GM18498 (cell line): ENCODE data around the gene ICE1.
A peak's percentile ranks its signal among the peaks of the same experiment; 100 is the strongest.
"Not testable (repeated sequence)": the region's sequence is repeated elsewhere in the genome, so short reads cannot be mapped to it uniquely, and the experiment has no call there.

ENCODE experiments used
- ATAC-seq: cut with Tn5 transposase; IDR thresholded peaks from one replicate; pipeline ENCODE4 v1.9.1; 2021; ENCODE audit warnings: mild to moderate bottlenecking, moderate library complexity; ENCODE audit not compliant: unreplicated experiment

ICE1 gene, protein sequence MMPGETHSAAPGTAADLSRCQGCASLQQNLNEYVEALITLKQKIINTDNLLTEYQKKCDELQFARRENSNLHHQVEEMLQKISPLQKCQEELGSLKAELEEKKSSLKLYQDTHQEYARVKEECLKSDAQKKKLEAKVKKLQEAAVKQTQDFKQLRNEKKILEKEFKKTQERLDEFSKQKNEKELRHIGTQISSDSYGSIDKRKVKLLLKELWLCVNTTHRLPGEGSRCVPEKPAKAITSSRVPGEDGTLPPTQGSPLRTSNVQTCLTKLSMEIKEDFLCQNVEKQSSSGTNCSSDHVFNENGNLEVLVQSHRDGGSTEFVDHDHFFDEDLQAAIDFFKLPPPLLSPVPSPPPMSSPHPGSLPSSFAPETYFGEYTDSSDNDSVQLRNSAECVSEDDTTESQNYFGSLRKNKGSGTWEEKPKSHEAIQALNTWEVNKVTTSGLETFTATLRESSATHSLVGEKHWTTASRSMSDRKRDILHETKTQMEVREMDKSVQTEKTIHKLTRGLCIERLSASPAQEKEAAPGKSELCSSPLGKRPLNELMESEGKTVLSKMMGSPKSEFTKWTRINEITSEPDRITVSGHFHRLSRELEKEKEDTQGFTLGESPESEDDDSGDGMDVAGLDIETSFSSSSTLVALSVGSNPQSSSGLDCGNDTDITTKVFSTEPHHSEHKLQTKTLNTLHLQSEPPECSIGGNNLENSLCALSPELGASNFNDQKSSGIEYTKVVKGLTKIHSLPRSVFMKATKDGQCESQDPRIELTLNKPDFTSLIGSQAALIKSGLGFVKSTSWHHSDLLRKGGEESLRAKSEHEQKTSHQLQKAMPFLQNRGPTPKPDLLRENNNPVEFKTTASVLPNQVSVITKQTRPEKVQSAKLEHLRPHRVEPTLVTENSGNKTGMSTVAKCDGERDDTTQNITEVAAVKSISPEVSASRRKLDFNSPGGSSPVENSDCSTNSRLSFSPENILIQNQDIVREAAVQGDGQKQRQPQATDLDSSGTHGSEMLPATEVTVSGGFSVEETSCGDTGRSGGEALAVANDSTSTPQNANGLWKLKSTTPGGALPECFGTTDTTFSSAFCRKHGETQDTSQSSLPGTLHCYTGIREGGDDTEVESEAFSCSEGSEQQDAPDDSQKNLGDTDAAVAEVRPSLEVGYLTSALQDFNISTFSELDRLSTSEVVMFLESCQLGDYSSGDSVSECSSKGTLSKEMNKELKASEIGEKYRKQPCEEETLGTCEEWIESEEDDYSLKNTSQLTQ (N-terminal part only)

DNA sequence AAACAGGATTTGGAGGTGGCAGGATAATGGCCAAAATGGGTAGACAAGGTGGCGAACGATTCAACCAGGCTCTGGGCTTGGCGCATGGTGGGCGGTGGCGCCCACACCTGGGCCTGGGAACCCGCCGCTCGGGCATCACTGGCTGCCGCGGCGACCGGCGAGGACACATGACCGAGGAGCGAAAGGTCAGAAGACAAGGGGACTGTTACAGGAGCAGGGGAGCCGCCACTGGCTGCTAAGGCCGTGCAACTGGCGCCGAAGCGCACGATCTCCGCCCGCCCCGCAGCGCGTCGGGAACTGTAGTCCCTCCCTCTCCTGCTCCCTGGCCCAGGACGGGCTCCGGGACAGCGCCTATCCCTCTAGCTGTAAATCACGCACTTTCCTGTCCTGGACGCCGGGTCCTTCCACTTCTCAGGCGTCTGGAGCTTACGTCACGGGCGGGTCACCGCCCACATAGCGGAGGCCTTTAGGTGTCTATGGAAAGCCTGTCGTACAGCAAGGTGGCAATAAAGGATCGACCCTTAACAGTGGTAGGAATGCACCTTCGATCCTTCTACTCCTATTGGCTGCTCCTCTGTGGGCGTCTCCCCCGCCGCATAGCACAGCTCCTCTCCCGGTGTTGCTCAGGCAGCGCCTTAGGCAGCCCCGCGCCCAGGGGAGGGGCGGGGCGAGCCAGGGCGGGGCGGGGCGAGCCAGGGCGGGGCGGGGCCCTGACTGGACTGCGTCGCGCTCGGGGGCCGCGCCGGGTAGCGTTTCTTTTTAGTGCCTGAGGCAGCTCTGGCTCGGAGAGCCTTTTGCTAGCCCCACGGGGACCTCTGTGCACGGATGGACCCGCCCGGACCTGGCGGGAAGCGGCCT lies at the start of gene ICE1:
Gene ICE1 (plus strand): TSS at position 717 of the 858 bp plus-strand sequence. CDS start 239 bp downstream, outside the sequence.
- peak; percentile 77 for ATAC-seq

GRCh38 chr5:5372930-5373329 lies 49.5 kb upstream of the ICE1 start:
- no peak for ATAC-seq

- no peak for ATAC-seq
These were observed 49.0 kb upstream of the ICE1 start for GRCh38 chr5:5373351-5373989.

DNA sequence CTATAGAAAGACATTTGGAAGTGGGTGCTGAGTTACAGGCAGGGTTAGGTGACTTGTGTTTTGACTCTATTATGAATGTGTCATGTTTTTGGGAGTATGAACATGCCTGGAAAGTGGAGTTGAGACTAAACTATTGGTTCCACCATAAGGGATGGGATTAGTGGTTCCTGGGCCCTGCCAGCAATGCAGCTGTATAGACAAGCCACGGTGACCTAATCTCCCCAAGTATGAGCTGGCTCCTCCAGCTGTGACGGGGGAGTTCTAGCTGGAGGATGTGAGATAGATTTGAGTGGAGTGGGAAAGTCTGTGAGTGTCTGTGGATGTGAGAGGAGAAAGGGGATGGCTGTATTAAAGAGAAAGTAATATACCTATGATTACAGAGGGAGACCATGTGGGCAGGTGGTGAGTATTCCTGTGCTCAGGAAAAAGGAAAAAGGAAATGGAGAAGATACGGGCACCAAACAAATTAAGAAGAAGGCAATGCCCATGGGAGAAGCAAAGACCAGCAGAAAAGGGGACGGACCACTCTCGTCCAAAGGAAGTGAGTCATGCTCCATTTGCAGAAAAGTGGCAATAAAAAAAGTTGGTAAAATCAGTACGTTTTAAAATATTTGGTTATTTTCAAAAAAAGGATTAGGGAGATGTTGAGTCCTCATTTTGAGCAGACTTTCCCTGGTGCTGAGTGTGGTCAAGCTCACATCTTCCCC lies 48.3 kb upstream of the ICE1 start:
- ATAC-seq = no peak

GRCh38 chr5:5377780-5378179 lies 44.7 kb upstream of the ICE1 start:
- no peak for ATAC-seq

DNA sequence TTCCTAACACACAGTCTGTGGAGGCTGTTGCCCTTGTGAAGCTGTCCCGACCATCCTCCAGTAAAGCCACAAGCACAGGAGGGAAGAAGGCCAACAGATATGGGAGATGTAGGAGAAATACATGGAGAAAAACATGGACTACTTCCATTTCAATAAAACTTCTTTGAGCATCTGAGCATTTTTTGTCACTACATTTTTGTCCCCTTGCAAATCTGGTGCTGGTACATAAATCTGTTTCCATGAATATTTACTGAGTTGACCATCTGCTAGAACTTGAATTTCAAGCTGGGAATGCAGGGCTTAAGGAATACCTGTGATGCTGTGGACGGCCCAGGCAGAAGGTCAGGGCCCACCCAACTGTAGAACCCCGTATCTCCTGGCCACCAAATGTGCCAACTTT lies 43.9 kb upstream of the ICE1 start:
- ATAC-seq = no peak

GRCh38 chr5:5380298-5380697 lies 42.2 kb upstream of the ICE1 start:
- no peak for ATAC-seq

DNA sequence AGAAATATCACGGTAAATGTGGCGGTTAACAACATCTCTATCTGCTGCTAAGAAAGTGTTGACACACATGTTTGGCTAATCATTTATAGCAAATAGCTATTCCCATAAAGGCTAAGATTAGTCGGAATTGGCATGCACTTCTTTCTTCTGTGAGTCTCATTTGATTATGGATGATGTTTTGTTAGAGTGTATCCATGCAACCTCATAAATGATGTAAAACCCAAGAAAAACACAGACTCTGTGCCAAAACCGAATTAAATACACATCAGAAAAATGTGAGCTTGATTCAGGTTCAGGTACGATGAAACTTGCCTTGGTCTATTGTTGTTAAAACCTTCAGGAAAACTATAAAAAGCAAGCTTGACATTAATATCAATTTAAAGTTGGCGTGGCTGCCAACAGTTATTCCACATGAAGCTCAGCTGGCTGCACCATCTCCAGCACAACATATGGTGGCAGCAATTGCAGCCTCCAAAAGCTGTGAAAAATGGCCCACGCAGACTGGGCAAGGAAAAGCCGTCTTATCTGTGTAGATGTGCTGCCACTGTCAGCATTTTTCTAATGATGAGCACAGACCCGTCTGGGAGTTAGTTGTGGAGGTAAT lies 41.1 kb upstream of the ICE1 start:
- ATAC-seq = no peak

DNA sequence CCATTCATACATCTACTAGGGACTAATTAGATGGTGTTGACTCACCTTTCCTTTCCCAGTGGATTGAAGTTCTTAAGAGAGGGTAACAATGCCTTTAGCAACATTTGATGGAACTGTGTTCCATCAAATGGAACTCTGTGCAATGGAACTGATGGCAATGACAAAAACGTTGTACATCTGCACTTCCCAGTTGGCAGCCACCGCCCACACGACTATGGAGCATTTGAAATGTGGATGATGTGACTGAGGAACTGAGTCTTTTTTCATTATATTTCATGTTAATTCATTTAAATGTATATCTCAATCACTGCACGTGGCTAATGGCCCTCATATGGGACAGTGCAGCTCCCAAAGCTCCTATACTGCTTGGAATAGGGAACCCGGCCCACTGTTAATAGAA lies 39.0 kb upstream of the ICE1 start:
- ATAC-seq = no peak

GRCh38 chr5:5384660-5385330 lies 37.7 kb upstream of the ICE1 start:
- no peak for ATAC-seq

GRCh38 chr5:5385331-5385662 lies 37.2 kb upstream of the ICE1 start:
- no peak for ATAC-seq

DNA sequence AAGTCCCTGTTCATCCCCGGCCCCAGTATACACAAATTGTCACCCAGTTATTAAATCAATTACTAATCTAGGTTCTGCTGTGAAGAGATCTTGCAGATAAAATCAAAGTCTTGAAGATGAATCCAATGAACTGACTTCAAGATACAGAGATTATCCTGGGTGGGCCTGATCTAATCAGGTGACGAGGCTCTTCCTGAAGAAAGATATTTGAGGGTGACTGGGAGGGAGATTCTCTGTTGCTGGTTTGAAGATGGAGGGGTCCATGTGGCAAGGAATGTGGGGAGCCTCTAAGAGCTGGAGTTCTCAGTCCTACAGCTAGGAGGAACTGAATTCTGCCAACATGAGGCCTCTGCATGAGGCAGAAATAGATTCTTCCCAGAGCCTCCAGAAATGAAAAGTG lies 36.1 kb upstream of the ICE1 start:
- no peak for ATAC-seq

GRCh38 chr5:5387192-5387591 lies 35.3 kb upstream of the ICE1 start:
- ATAC-seq = no peak

DNA sequence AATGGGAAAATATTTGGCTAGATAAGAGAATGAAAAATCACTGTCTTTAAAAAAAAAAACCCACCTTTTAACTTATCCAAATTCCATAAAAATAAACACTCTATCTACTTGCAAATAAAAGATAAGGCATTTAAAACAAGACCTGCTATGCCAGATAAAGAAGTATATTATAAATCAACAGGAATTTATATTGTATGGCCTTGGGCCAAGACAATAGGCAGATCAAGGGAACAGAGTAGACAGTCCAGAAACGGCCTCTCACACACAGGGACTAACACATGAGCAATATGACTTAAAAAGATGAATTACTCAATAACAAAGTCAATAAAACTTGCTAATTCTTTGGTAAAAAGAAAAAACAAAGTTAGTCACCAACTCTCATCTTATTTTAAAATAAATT lies 34.7 kb upstream of the ICE1 start:
- no peak for ATAC-seq

GRCh38 chr5:5390121-5390869 lies 32.2 kb upstream of the ICE1 start:
- not testable (repeated sequence) for ATAC-seq

DNA sequence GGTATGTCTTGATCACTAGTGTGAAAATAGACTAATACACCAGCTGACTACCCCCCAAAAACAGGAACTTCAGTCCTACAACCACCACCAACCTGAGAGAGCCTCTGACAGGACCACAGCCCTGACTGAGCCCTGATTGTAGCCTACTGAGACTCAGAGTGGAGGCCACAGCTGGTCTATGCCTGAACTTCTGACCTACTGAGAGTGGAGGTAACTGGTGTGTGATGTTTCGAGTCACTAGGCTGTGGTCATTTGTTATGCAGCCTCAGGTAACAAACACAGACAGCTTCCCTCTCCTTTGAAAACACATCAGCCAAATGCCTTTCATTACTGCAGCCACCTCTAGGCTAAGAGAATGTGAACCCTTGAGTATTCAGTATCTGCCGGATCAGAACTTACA lies 30.0 kb upstream of the ICE1 start:
- ATAC-seq = not testable (repeated sequence)

DNA sequence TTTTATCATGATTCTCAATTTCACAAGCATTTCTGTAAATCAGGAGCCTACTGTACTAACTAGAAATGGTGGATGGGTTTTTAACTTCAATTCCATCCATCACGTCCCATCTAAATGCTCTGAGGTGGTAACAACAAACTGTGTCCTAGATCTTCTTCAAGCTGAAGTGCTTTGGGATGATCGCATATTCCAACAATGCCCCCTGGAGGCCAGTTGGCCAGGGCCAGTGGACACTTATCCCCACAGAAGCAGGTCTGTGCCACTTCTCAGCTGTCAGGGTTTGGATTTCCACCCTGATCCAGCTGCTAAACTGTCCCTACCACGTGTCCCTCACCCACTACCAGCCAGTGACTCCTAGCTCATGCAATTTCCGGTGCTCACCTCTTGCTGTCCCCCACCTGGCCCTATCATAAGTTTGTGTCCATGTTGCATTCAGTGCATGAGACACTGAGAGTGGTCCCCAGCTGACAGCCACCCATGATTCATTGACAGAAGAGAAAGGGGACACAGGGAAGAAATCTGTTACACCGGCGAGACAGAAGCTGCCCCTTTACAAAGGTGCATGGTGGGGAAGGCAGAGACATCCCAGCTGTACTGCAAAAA lies 28.0 kb upstream of the ICE1 start:
- ATAC-seq = not testable (repeated sequence)
